GM19438 (cell line): ENCODE data around the gene COX7A2L.
"Not testable (repeated sequence)": the region's sequence is repeated elsewhere in the genome, so short reads cannot be mapped to it uniquely, and the experiment has no call there.

Experiments
- ATAC-seq: cut with Tn5 transposase; IDR thresholded peaks from one replicate; pipeline ENCODE4 v1.9.1; 2021; ENCODE audit warnings: low read depth; ENCODE audit not compliant: unreplicated experiment

The COX7A2L gene, protein sequence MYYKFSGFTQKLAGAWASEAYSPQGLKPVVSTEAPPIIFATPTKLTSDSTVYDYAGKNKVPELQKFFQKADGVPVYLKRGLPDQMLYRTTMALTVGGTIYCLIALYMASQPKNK

GRCh38 chr2:42360890-42361727 is at the start of gene COX7A2L:
TSS of gene COX7A2L (minus strand) at chr2:42361217. CDS start at chr2:42361161, 56 bp downstream.
- peak; percentile 80 for ATAC-seq

DNA sequence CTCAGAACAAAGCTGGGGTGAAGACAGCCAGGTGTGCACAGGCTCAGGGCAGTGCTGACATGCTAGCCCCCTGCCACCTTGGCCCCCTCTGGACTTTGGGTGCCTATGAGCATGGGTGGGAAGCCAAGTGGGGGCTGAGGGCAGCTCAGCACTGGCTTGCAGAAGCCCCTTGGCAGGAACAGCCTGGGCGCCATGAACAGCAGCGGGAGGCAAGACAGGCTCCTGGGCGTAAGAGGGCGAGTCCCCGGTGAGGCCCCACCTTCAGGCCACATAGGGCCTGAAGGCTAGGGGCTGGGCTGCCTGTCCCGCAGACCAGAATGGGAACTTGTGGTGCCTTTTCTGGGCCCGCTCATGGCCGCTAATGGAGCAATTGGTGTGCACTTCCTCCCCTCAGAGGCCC is 47.0 kb upstream of the COX7A2L start:
- ATAC-seq = no peak

- no peak for ATAC-seq
These were observed 46.5 kb upstream of the COX7A2L start for GRCh38 chr2:42407476-42407875.

- no peak for ATAC-seq
These were observed 43.7 kb upstream of the COX7A2L start for GRCh38 chr2:42404676-42405075.

DNA sequence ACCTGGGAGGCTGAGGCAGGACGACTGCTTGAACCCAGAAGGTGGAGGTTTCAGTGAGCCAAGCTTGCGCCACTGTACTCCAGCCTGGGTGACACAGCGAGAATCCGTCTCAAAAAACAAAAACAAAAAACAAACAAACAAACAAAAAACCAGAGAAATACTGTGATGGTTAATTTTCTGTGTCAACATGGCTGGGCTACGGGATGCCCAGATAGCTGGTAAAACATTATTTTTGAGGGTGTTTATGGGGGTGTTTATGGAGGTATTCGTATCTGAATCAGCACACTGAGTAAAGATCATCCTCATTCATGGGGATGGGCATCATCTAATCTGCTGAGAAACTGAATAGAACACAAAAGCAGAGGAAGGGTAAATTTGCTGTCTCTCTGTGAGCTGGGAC is 40.8 kb upstream of the COX7A2L start:
- no peak for ATAC-seq

GRCh38 chr2:42398052-42398451 is 37.0 kb upstream of the COX7A2L start:
- ATAC-seq = not testable (repeated sequence)

GRCh38 chr2:42393320-42393719 is 32.3 kb upstream of the COX7A2L start:
- ATAC-seq = not testable (repeated sequence)

DNA sequence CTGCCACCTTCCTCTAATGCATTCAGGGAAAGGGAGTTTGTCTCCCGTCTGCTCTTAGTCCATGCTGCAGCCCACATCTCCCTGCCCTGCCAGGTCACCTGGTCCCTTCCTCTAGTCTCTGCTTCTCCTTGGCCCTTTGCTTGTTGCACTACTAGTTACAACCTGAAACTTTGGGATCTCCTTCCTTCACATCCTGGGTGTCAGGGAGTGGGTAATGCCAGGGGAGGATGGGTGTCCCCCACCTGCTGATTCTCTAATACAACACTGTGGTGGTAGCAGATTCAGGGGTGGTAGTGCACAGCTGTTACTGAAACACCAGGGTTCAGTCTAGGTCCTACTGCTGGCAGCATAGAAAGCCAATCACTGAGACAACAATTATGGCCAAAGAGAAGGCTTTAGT is 31.2 kb upstream of the COX7A2L start:
- no peak for ATAC-seq

DNA sequence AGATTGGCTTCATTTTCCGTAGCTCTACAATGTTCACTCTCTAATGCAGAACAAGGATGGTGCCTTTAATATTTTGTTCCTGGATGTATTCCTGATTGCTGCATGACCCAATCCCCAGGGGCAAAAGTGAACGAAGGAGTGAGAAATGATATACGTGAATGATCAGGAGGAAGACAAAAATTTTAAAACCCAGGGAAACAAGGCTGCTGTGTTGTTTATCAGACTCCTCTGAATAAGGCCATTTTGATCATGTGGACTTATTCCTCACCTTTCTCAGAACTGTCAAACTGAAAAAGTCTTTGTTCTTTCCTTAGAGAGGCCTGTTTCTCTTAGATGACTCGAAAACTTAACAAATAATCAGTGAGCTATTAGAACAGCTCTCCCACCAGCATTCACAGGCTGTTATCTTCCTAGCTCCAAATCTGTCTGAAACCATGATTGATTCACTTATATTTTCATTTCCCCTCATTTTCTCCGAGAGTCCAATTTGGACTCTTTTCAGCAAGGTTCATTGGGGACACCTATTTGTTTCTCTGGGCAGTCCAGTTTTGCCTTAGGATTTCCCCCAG is 29.5 kb upstream of the COX7A2L start:
- no peak for ATAC-seq

DNA sequence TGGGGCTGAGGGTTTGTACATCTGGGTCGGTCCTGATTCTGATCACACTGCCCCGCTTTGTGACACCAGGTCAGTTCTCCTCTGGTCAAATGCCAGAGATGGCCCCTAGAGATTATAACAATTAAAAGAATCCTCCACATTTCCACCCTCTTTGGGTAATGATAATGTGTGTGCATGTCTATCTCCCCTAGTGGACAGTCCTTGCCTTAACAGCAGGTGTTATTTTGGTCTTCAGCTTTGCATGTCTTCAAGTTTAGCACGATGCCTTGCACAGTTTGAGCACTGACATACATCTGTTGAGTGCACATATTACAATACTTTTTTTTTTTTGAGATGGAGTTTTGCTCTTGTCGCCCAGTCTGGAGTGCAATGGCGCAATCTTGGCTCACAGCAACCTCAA is 25.7 kb upstream of the COX7A2L start:
- no peak for ATAC-seq

DNA sequence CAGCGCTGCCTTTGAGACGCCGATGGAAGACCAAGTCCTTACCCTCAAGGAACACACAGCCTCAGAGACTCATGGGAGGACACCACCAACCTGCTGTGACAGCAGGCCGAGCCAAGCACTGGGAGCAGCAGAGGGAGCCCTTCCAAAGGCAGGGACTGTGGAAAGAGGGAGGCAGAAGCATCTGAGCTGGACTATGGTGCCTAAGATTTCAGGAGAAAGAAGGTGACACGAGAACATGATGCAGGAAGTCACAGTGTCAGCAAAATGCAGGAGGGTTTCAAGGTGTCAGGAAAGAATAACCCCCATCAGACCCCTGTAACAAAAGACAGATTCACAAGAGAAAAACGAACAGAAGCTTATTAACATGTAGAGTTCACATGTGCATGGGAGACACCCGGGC is 24.2 kb upstream of the COX7A2L start:
- no peak for ATAC-seq

DNA sequence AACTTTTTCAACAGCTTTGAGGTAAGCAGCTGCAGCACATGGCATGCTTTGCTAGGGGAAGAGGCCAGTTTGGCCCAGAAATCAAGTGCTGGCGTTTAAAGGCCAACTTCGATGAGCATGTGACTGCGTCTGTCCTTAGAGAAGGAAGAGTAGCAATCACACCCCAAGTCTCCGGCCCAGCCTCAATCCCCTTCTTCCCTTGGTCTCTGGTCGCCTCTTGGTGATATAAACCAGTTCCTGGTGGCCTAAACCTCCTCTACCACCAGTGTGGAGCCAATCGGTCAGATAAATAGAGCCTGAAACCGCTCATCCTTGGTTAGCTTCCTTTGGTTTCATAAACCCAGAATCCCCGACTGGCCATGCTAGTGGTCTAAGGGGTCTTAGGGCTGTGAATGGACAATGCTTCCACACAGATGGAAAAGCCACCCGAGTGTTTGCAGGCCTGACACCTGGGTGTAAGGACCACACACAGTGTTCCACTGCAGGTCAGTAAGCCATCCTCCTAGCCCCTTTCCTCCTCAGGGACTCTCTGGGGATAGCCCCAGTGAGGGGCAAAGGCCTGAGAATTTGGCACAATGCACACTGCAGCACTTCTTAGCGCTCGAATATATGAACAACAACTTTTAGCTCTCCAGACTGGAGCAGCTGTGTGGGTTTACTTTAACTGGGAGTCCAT is 23.0 kb upstream of the COX7A2L start:
- no peak for ATAC-seq

- no peak for ATAC-seq
These were observed 21.1 kb upstream of the COX7A2L start for GRCh38 chr2:42382144-42382543.

DNA sequence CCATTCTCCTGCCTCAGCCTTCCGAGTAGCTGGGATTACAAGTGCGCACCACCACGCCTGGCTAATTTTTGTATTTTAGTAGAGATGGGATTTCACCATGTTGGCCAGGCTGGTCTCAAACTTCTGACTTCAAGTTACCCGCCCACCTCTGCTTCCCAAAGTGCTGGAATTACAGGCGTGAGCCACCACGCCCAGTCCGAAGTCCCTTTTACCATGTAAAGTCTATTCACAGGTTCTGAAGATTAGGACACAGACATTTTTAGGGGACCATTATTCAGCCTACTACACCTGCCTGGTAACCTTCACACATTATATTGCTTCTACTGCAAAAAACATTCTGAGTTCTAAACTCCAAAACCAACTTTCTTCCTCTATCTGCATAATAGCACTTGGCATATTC is 19.0 kb upstream of the COX7A2L start:
- ATAC-seq = not testable (repeated sequence)

DNA sequence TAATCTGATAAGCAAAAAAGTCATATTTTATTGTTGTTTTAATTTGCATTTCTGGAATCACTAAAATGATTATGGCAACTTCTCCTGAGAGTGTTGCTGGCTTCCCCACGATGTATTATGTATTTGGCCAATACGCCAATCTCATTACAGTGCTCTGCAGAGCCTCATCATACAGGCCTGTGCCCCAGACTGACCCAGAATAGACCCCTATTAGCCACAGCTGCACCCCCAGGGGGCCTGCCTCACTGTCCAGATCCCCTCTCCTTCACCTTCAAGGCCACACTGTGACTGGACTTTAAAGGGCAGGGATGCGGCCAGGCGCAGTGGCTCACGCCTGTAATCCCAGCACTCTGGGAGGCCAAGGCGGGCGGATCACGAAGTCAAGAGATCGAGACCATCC is 17.4 kb upstream of the COX7A2L start:
- ATAC-seq = no peak

- no peak for ATAC-seq
These were observed 15.7 kb upstream of the COX7A2L start for GRCh38 chr2:42376758-42377157.

GRCh38 chr2:42372474-42373200 is 11.6 kb upstream of the COX7A2L start:
- ATAC-seq = no peak

GRCh38 chr2:42371611-42372473 is 10.8 kb upstream of the COX7A2L start:
- no peak for ATAC-seq

GRCh38 chr2:42369532-42370229 is 8.7 kb upstream of the COX7A2L start:
- no peak for ATAC-seq
